H9 (cell line): ENCODE measurements around the gene TP73. TPM values are rescaled to one million over a fixed set of nuclear protein-coding genes. Genes with fewer than 3 reads are reported as not detected.

Experiments used
- DNase-seq: peaks from one replicate; pipeline ENCODE4 v3.0.0-alpha.2; 2017
- H2AFZ ChIP-seq: one replicate; pipeline ENCODE4 v1.6.1; 2013; ENCODE audit warnings: mild to moderate bottlenecking, low read length, control low read depth, moderate library complexity
- H2AK5ac ChIP-seq: 2 replicates; pipeline ENCODE4 v1.6.1; 2013; ENCODE audit warnings: low read length, control low read depth, mixed read lengths; ENCODE audit not compliant: insufficient read length
- H2BK120ac ChIP-seq: one replicate; pipeline ENCODE4 v1.6.1; 2013; ENCODE audit warnings: low read depth, mild to moderate bottlenecking, low read length, control low read depth, inconsistent platforms; ENCODE audit not compliant: poor library complexity, severe bottlenecking
- H2BK12ac ChIP-seq: 2 replicates; pipeline ENCODE4 v1.6.1; 2013; ENCODE audit warnings: low read length, control low read depth, mixed read lengths, low read depth; ENCODE audit not compliant: insufficient read length
- H2BK15ac ChIP-seq: 2 replicates; pipeline ENCODE4 v1.6.1; 2013; ENCODE audit warnings: low read depth, low read length, control low read depth
- H2BK20ac ChIP-seq: one replicate; pipeline ENCODE4 v1.6.1; 2013; ENCODE audit warnings: low read depth, mild to moderate bottlenecking, low read length, control low read depth, inconsistent platforms; ENCODE audit not compliant: poor library complexity, severe bottlenecking
- H2BK5ac ChIP-seq: 2 replicates; pipeline ENCODE4 v1.6.1; 2013; ENCODE audit warnings: low read length, control low read depth, mixed read lengths; ENCODE audit not compliant: insufficient read length
- H3K14ac ChIP-seq: 2 replicates; pipeline ENCODE4 v1.6.1; 2013; ENCODE audit warnings: low read length, control low read depth; ENCODE audit not compliant: insufficient read depth
- H3K18ac ChIP-seq: 2 replicates; pipeline ENCODE4 v1.6.1; 2013; ENCODE audit warnings: low read depth, mild to moderate bottlenecking, mixed read lengths, low read length, control low read depth; ENCODE audit not compliant: insufficient read length
- H3K23ac ChIP-seq: 2 replicates; pipeline ENCODE4 v1.6.1; 2013; ENCODE audit warnings: low read length, control low read depth, mixed read lengths, low read depth; ENCODE audit not compliant: insufficient read length
- H3K23me2 ChIP-seq: 2 replicates; pipeline ENCODE4 v1.6.1; 2013; ENCODE audit warnings: low read depth, mild to moderate bottlenecking, mixed read lengths, low read length, control low read depth; ENCODE audit not compliant: insufficient read length, poor library complexity, severe bottlenecking
- H3K27ac ChIP-seq: 2 replicates; pipeline ENCODE4 v1.5.1; 2013; ENCODE audit warnings: low read length, control low read depth, mixed read lengths, low read depth; ENCODE audit not compliant: insufficient read length
- H3K27me3 ChIP-seq: 2 replicates; pipeline ENCODE4 v1.6.1; 2013; ENCODE audit warnings: low read length, control low read depth, inconsistent platforms; ENCODE audit not compliant: insufficient read depth
- H3K4ac ChIP-seq: 2 replicates; pipeline ENCODE4 v1.6.1; 2013; ENCODE audit warnings: low read depth, mild to moderate bottlenecking, control low read depth, inconsistent platforms, low read length, moderate library complexity
- H3K4me1 ChIP-seq: 2 replicates; pipeline ENCODE4 v1.6.1; 2013; ENCODE audit warnings: low read length, control low read depth, inconsistent platforms; ENCODE audit not compliant: insufficient read depth
- H3K4me2 ChIP-seq: 2 replicates; pipeline ENCODE4 v1.6.1; 2013; ENCODE audit warnings: low read length, control low read depth, mixed read lengths; ENCODE audit not compliant: insufficient read length, insufficient read depth
- H3K56ac ChIP-seq: 2 replicates; pipeline ENCODE4 v1.6.1; 2013; ENCODE audit warnings: low read depth, mild to moderate bottlenecking, mixed read lengths, low read length, control low read depth; ENCODE audit not compliant: insufficient read length
- H3K79me1 ChIP-seq: 2 replicates; pipeline ENCODE4 v1.6.1; 2013; ENCODE audit warnings: low read depth, mild to moderate bottlenecking, moderate library complexity, low read length, control low read depth, inconsistent platforms; ENCODE audit not compliant: insufficient read depth, poor library complexity, severe bottlenecking
- H3K79me2 ChIP-seq: 2 replicates; pipeline ENCODE4 v1.6.1; 2013; ENCODE audit warnings: low read length, control low read depth, inconsistent platforms; ENCODE audit not compliant: insufficient read depth
- H3K9ac ChIP-seq: 2 replicates; pipeline ENCODE4 v1.6.1; 2013; ENCODE audit warnings: low read length, control low read depth, mixed read lengths; ENCODE audit not compliant: insufficient read length; ENCODE audit errors: extremely low read depth
- H3K9me3 ChIP-seq: one replicate; pipeline ENCODE4 v1.6.1; 2013; ENCODE audit warnings: low read depth, low read length, inconsistent platforms; ENCODE audit not compliant: control insufficient read depth
- H3T11ph ChIP-seq: one replicate; pipeline ENCODE4 v1.6.1; 2013; ENCODE audit warnings: mild to moderate bottlenecking, low read length, control low read depth, inconsistent platforms
- H4K20me1 ChIP-seq: one replicate; pipeline ENCODE4 v1.6.1; 2013; ENCODE audit not compliant: control insufficient read depth, insufficient read length, insufficient read depth
- H4K5ac ChIP-seq: 2 replicates; pipeline ENCODE4 v1.6.1; 2013; ENCODE audit warnings: low read depth, mild to moderate bottlenecking, mixed read lengths, low read length, control low read depth; ENCODE audit not compliant: insufficient read length
- H4K8ac ChIP-seq: replicated peaks from 2 replicates; pipeline ENCODE4 v1.6.1; 2013; ENCODE audit warnings: low read length, control low read depth, mixed read lengths, low read depth; ENCODE audit not compliant: insufficient read length
- H4K91ac ChIP-seq: 2 replicates; pipeline ENCODE4 v1.6.1; 2013; ENCODE audit warnings: low read depth, mild to moderate bottlenecking, moderate library complexity, mixed read lengths, low read length, control low read depth; ENCODE audit not compliant: insufficient read length
- H3K27ac Mint-ChIP-seq, 3 experiments: 2 replicates in 2 of 3; 3 replicates in 1 of 3; pipeline ENCODE4 v1.8.0; 2020 to 2021; ENCODE audit warnings: mixed read lengths in 3 of 3, mild to moderate bottlenecking in 1 of 3, moderate library complexity in 1 of 3
- H3K27me3 Mint-ChIP-seq: 2 replicates; pipeline ENCODE4 v1.8.0; 2021; ENCODE audit warnings: low read depth, mild to moderate bottlenecking, moderate library complexity, mixed read lengths
- H3K36me3 Mint-ChIP-seq, 3 experiments: 2 replicates in 2 of 3; 3 replicates in 1 of 3; pipeline ENCODE4 v1.8.0; 2020 to 2021; ENCODE audit warnings: low read depth in 3 of 3, mixed read lengths in 3 of 3; ENCODE audit not compliant: insufficient read depth in 1 of 3
- H3K4me1 Mint-ChIP-seq, 2 experiments: 2 replicates each; pipeline ENCODE4 v1.8.0; 2020; ENCODE audit warnings: mixed read lengths in 2 of 2
- H3K4me3 Mint-ChIP-seq, 2 experiments: 2 replicates in 1 of 2; 3 replicates in 1 of 2; pipeline ENCODE4 v1.8.0; 2020 to 2021; ENCODE audit warnings: mild to moderate bottlenecking in 2 of 2, mixed read lengths in 2 of 2, moderate library complexity in 1 of 2
- H3K9me3 Mint-ChIP-seq, 2 experiments: 2 replicates in 1 of 2; 3 replicates in 1 of 2; pipeline ENCODE4 v1.8.0; 2020; ENCODE audit warnings: mild to moderate bottlenecking in 2 of 2, mixed read lengths in 2 of 2, moderate library complexity in 1 of 2
- WGBS: extraction: QIAGEN DNeasy Blood & Tissue Kit; methylation state at CpG from one replicate; pipeline ENCODE4 v1.1.7; 2013; ENCODE audit warnings: missing lambda C conversion rate, low lambda C conversion rate, mixed read lengths; ENCODE audit not compliant: insufficient read length; ENCODE audit errors: extremely low coverage; 5-methylcytosine and 5-hydroxymethylcytosine counted together
- total RNA-seq: library from RNA; stranded (reverse); gene quantifications from 2 replicates; pipeline ENCODE4 v1.2.1, GENCODE V29; 2021
- TF ChIP-seq, protein P1 (sequence below): fragments of 200-600 bp; sonication (generic); conservative IDR thresholded peaks from 3 replicates; pipeline ENCODE4 v1.8.0; 2021; ENCODE audit warnings: antibody characterized with exemption, mild to moderate bottlenecking

Gene TP73
- total RNA-seq, 1 experiment from 2014 or later = 4.7 TPM

DNA sequence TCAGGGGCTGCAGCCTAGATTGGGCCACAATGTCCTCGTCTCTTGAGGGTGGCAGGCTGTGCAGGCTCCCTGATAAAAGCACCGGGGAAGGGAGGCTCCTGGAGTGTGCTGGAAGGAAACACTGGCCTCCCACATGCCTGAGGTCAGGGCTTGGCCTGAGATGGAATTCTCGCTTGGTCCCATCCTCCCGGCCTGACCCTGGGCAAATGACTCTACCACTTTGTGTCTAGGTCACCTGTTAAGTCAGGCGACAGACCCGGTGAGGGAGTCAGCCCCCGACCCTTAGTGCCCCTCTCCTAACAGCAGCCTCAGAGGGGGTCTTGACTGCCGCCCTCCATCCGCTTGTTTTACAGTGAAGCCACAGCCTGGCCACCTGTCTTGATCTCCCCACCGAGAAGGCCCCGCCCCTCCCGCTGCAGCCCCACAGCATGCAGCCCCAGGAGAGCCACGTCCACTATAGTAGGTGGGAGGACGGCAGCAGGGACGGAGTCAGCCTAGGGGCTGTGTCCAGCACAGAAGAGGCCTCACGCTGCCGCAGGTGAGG is 122.7 kb downstream of the TP73 start:
- H3K56ac ChIP-seq = no peak overlapping the region
- TF ChIP-seq, protein P1, sequence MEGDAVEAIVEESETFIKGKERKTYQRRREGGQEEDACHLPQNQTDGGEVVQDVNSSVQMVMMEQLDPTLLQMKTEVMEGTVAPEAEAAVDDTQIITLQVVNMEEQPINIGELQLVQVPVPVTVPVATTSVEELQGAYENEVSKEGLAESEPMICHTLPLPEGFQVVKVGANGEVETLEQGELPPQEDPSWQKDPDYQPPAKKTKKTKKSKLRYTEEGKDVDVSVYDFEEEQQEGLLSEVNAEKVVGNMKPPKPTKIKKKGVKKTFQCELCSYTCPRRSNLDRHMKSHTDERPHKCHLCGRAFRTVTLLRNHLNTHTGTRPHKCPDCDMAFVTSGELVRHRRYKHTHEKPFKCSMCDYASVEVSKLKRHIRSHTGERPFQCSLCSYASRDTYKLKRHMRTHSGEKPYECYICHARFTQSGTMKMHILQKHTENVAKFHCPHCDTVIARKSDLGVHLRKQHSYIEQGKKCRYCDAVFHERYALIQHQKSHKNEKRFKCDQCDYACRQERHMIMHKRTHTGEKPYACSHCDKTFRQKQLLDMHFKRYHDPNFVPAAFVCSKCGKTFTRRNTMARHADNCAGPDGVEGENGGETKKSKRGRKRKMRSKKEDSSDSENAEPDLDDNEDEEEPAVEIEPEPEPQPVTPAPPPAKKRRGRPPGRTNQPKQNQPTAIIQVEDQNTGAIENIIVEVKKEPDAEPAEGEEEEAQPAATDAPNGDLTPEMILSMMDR = no peak
- peaks cover 13 to 31% of the 10 kb centered on the region in 2 experiments for H3K4me1 Mint-ChIP-seq
- H3K9me3 Mint-ChIP-seq = no peaks in the 10 kb centered on the region
- no peak overlapping the region for H2BK5ac ChIP-seq
- H3K9me3 ChIP-seq = no peaks in the 10 kb centered on the region
- H3K27ac ChIP-seq = no peak overlapping the region
- H4K8ac ChIP-seq = no peak overlapping the region
- no peak overlapping the region for H4K91ac ChIP-seq
- no peak for DNase-seq
- H3K14ac ChIP-seq = no peak overlapping the region
- no peak overlapping the region for H2BK20ac ChIP-seq
- H3K27me3 ChIP-seq = no peaks in the 10 kb centered on the region
- no peak overlapping the region for H2AK5ac ChIP-seq
- H3K79me1 ChIP-seq = no peaks in the 10 kb centered on the region
- no peak overlapping the region for H4K5ac ChIP-seq
- no peak overlapping the region for H3T11ph ChIP-seq
- H3K4me1 ChIP-seq = no peaks in the 10 kb centered on the region; the same call in 1 of the 2 replicates
- H4K20me1 ChIP-seq = no peaks in the 10 kb centered on the region
- no peak overlapping the region for H3K4me3 Mint-ChIP-seq
- H3K36me3 Mint-ChIP-seq = peaks cover 9 to 11% (median 10%) of the 10 kb centered on the region in 3 experiments
- H3K4ac ChIP-seq = no peak overlapping the region
- no peak overlapping the region for H2BK120ac ChIP-seq
- H3K9ac ChIP-seq = no peak overlapping the region
- H3K18ac ChIP-seq = no peak overlapping the region
- no CpG with 5 or more reads among the region's 17 CpGs for WGBS
- H3K23me2 ChIP-seq = peaks cover 11% of the 10 kb centered on the region
- no peak overlapping the region for H2BK15ac ChIP-seq
- H3K79me2 ChIP-seq = no peaks in the 10 kb centered on the region
- no peak overlapping the region for H3K4me2 ChIP-seq
- peaks cover 15% of the 10 kb centered on the region for H3K27me3 Mint-ChIP-seq
- H3K23ac ChIP-seq = no peak overlapping the region
- H3K27ac Mint-ChIP-seq = peak overlapping the region in 1 of 3 experiments; percentile 52; a peak in 2 of 7 replicates
- no peak overlapping the region for H2BK12ac ChIP-seq
- H2AFZ ChIP-seq = no peak overlapping the region
